HS-5 (cell line): Measurements from ENCODE around the gene S100A16.
"Not testable (repeated sequence)": the region's sequence is repeated elsewhere in the genome, so short reads cannot be mapped to it uniquely, and the experiment has no call there.

Experiments
- DNase-seq: peaks from one replicate; pipeline ENCODE4 v3.0.0-alpha.2; 2012; ENCODE audit warnings: low read depth

Gene S100A16

GRCh38 chr1:153615406-153615805 lies 2.5 kb upstream of the S100A16 start:
- DNase-seq: no peak

DNA sequence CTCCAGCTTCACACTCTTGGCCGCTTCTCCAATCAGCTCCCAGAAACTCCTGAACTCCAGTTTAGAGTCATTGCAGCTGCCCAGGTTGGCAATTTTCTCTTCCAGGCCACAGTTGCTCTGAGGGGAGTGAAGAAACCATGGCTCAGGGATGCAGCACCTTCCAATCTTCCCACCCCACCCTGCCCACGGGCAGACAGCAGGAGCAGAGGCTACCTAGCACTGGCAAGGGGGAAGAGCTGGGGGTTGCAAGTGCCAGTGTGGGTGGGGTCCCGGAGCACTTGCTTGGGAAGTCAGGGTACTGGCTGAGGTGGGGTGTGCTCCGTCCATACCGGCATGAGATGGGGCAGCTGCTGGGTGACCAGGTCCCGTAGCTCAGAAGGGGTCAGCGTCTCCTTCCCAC lies 2.0 kb upstream of the S100A16 start:
- no peak for DNase-seq

GRCh38 chr1:153614189-153614900 lies 1.4 kb upstream of the S100A16 start:
- DNase-seq: no peak

GRCh38 chr1:153613406-153613805 lies 469 bp upstream of the S100A16 start:
- no peak for DNase-seq

DNA sequence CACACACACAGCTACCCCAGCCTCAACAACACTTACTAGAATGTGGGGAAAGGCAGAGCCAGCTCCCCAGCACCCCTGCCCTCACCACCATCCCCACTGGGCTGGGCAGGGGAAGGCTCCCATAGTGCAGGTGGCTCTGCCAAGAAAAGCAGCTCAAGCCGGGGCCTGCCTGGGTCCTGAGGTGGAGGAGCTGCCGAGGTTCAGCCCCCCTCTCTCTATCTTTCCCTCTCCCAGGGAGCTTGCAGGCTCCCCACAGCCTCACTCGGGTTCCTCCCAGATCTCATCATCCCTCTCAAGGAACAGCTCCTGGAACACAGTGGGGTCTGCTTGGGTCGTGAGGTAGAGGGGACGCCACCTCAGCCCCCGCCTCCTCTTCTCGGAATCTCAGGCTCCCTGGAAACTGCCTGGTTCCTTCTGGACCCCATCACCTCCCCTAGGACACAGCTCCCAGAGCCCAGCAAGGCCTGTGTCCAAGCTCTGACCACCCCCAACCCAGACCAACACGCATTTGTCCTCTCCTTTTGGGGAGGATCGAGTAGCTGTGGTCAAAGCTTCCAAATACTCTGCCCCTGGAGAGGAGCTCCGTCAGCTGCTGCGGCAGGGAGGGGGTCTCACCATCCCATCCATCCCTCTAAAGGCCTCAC lies 704 bp downstream of the S100A16 start:
- DNase-seq: no peak

GRCh38 chr1:153611356-153611755 lies 1.6 kb downstream of the S100A16 start:
- DNase-seq: no peak

- no peak for DNase-seq
Observed at GRCh38 chr1:153610811-153611301, 2.1 kb downstream of the S100A16 start.

- no peak for DNase-seq
Observed at GRCh38 chr1:153610334-153610733, 2.6 kb downstream of the S100A16 start.

GRCh38 chr1:153609585-153609907 lies 3.4 kb downstream of the S100A16 start:
- no peak for DNase-seq

GRCh38 chr1:153608742-153609584 lies 4.0 kb downstream of the S100A16 start:
- DNase-seq: peak; percentile 97

- no peak for DNase-seq
Observed at GRCh38 chr1:153608089-153608682, 4.8 kb downstream of the S100A16 start.

GRCh38 chr1:153607381-153607780 lies 5.6 kb downstream of the S100A16 start:
- no peak for DNase-seq

DNA sequence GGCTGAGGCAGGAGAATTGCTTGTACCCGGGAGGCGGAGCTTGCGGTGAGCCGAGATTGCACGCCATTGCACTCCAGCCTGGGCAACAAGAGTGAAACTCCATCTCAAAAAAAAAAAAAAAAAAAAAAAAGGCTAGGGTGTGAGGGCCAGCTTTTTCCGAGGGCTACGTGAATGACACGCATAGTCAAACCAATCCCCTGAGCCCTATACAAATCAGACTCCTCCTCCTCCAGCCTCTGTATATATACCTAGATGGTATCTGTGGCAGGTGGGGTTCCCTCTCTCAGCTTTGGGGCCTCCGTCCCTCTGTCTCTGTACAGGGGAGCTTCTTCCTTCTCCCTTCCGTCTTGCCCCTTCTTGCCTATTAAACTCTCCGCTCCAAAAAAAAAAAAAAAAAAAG lies 6.7 kb downstream of the S100A16 start:
- no peak for DNase-seq

GRCh38 chr1:153602749-153603148 lies 10.2 kb downstream of the S100A16 start:
- DNase-seq: no peak

DNA sequence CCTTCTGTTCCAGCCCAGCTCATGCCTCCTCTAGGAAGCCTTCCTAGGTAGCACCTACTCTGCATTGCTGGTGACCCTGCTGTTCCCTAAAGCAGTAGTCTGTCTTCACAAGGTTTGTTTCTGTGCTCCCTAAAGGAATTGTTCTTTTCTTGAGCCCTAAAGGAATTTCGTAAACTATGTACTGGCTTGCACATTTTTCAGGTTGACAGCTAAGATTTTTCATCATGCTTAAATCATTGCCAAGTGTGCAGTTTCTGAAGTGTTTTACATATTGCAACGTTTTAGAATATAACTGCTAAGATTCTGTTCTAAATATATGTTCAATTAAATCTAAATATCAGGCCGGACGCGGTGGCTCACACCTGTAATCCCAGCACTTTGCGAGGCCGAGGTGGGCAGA lies 13.1 kb downstream of the S100A16 start:
- no peak for DNase-seq

DNA sequence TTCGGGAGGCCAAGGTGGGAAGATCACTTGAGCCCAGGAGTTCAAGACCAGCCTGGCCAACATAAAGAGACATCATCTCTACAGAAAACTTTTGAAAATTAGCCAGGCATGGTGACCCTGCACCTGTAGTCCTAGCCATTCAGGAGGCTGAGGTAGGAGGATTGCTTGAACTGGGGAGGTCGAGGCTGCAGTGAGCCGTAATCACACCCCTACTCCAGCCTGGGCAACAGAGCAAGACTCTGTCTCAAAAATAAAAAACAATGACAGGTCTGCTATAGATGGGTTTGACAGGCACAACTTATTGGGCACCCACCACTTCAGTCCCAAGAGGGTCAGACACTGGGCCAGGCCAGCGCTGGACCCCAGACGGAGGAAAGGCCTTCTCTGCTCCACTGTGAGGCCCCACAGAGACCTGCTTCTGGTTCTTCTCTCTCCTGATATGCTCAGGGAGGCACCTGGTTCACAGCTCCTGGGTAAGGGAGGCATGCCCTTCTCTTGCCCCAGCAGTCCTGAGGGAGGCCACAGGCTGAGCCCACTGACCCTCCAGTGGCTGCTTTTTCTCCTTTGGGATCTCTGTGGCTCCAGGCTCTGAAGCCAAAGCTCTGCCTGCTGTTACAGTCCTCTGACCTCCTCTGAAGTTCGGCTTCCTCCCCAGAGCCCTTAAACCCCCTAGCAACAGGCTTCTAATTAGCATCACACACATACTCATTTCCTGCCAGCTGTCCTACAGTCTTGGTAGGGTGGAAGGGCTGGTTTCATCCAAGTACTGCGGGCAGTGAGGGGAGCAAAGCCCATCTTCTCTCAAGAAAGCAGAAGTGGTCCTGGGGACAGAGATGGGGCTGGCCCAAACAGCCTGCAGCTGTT lies 14.4 kb downstream of the S100A16 start:
- no peak for DNase-seq

DNA sequence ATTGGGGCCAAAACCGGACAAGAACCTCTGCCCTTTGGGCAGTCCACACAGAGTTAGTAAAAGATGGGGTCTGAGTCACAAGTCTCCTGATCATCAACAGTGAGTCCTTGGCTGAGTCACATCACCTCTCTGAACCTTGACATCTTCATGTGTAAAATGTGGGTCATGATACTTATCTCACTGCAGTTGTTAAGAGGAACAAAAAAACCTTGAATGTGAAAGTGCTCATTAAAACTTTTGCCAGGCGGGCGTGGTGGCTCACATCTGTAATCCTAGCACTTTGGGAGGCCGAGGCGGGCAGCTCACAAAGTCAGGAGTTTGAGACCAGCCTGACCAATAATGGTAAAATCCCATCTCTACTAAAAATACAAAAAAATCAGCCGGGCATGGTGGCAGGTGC lies 15.7 kb downstream of the S100A16 start:
- DNase-seq: peak; percentile 77

DNA sequence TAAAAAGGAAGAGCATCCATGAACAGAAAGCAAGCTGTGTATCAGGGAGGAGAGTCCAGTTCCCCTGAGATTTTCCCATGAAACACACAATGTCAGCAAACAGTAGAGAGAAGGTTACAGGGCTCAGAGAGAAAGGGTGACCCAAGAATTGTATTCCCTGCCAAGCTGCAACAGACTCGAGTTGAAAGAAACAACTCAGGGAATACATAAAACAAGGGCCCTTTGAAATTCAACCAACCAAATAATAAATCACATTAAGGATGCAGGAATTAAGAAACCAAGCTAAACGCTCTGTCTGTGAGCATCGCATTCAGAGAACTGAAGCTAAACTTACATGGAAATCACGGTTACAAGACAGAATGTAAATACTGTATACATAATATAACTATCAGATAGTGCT lies 20.2 kb downstream of the S100A16 start:
- DNase-seq: no peak

- DNase-seq: no peak
Observed at GRCh38 chr1:153588482-153588881, 24.5 kb downstream of the S100A16 start.

DNA sequence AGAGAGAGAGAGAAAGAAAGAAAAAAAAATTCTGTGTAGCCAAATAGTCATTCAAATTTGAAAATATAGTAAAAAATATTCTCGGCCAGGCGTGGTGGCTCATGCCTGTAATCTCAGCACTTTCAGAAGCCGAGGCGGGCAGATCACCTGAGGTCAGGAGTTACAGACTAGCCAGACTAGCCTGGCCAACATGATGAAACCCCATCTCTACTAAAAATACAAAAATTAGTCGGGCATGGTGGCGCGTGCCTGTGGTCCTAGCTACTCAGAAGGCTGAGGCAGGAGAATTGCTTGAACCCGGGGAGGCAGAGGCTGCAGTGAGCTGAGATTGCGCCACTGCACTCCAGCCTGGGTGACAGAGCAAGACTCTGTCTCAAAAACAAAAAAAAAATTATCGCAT lies 24.9 kb downstream of the S100A16 start:
- DNase-seq: not testable (repeated sequence)

DNA sequence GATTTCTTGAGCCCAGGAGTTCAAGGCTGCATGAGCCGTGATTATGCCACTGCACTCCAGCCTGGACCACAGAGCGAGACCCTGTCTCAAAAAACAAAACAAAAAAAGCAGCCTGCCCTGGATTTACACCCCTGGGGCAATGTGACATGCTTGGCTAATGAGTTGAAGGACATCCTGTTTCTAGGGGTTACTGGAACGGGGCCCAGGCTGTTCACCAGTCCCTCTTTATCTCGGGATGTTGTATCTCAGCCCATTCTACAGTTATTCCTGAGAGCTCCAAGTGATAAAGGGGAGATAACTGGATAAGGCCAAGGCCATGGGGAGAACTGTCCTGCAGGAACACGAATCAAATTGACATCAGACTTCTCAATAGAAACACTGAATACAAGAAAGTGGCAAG lies 25.6 kb downstream of the S100A16 start:
- DNase-seq: no peak

- no peak for DNase-seq
Observed at GRCh38 chr1:153586347-153586746, 26.6 kb downstream of the S100A16 start.
